CD14-positive monocyte (primary cell): Measurements from ENCODE around the gene C19orf33. TPM values are rescaled to one million over a fixed set of nuclear protein-coding genes. Genes with fewer than 3 reads are reported as not detected.

Source experiments
- DNase-seq, 3 donors: peaks; one replicate each; pipeline ENCODE4 v3.0.0-alpha.2; 2011 to 2022
- H2AFZ ChIP-seq: 2 replicates; pipeline ENCODE4 v1.6.0; 2012; ENCODE audit warnings: mild to moderate bottlenecking, low read depth, low read length, inconsistent platforms; ENCODE audit not compliant: insufficient read depth, poor library complexity, severe bottlenecking
- H3K27ac ChIP-seq, 2 donors: 1 replicate in 1 of 2; 2 replicates in 1 of 2; pipeline ENCODE4 v1.5.1; 2012 to 2013; ENCODE audit warnings: low read length in 2 of 2, control low read depth in 1 of 2, inconsistent platforms in 1 of 2, low read depth in 1 of 2, mild to moderate bottlenecking in 1 of 2
- H3K27me3 ChIP-seq, 2 donors: one replicate each; pipeline versions ENCODE4 v1.6.0 to v1.6.1; 2011 to 2013; ENCODE audit warnings: low read length in 2 of 2; ENCODE audit not compliant: control insufficient read depth in 2 of 2, insufficient read depth in 2 of 2
- H3K36me3 ChIP-seq, 2 donors: replicated peaks in 1 of 2; 1 replicate in 1 of 2; 2 replicates in 1 of 2; pipeline versions ENCODE4 v1.5.1 to v1.6.1; 2012 to 2013; ENCODE audit warnings: low read length in 2 of 2, control low read depth in 1 of 2, inconsistent platforms in 1 of 2, mild to moderate bottlenecking in 1 of 2; ENCODE audit not compliant: insufficient read depth in 2 of 2, control insufficient read depth in 1 of 2
- H3K4me1 ChIP-seq, 2 donors: 1 replicate in 1 of 2; 2 replicates in 1 of 2; pipeline versions ENCODE4 v1.5.1 to v1.6.1; 2012 to 2013; ENCODE audit warnings: low read length in 2 of 2, control low read depth in 1 of 2, inconsistent platforms in 1 of 2, mild to moderate bottlenecking in 1 of 2, moderate library complexity in 1 of 2; ENCODE audit not compliant: insufficient read depth in 2 of 2, control insufficient read depth in 1 of 2
- H3K4me2 ChIP-seq: replicated peaks from 2 replicates; pipeline ENCODE3; 2012; ENCODE audit warnings: low read length, moderate library complexity, mild to moderate bottlenecking; ENCODE audit not compliant: poor library complexity, severe bottlenecking; ENCODE audit errors: extremely low read depth
- H3K4me3 ChIP-seq, 3 experiments: fragments of 200-600 bp in 1 of 3; sonication (generic) in 1 of 3; replicated peaks in 1 of 3; 1 replicate in 2 of 3; 2 replicates in 1 of 3; pipeline ENCODE4 v1.5.1; 2011 to 2013; ENCODE audit warnings: low read length in 3 of 3, mild to moderate bottlenecking in 3 of 3, control low read depth in 2 of 3, low read depth in 2 of 3, inconsistent platforms in 1 of 3, moderate library complexity in 1 of 3
- H3K79me2 ChIP-seq: 2 replicates; pipeline ENCODE4 v1.6.0; 2012; ENCODE audit warnings: mild to moderate bottlenecking, control low read depth, inconsistent platforms, low read length, moderate library complexity; ENCODE audit not compliant: insufficient read depth
- H3K9ac ChIP-seq: 2 replicates; pipeline ENCODE4 v1.6.0; 2017; ENCODE audit warnings: low read length, mild to moderate bottlenecking; ENCODE audit not compliant: insufficient read depth, poor library complexity, severe bottlenecking
- H3K9me3 ChIP-seq, 2 donors: replicated peaks in 1 of 2; 1 replicate in 1 of 2; 2 replicates in 1 of 2; pipeline versions ENCODE4 v1.5.1 to v1.6.1; 2012 to 2013; ENCODE audit warnings: low read length in 2 of 2, control low read depth in 1 of 2; ENCODE audit not compliant: control insufficient read depth in 1 of 2, insufficient read depth in 1 of 2
- H4K20me1 ChIP-seq: 2 replicates; pipeline ENCODE4 v1.6.0; 2012; ENCODE audit warnings: mild to moderate bottlenecking, low read length, control low read depth, moderate library complexity; ENCODE audit not compliant: insufficient read depth
- H3K27ac Mint-ChIP-seq, 7 donors: one replicate each; pipeline ENCODE4 v1.8.0; 2020; ENCODE audit warnings: mild to moderate bottlenecking in 7 of 7, mixed read lengths in 7 of 7, moderate library complexity in 6 of 7, inconsistent platforms in 2 of 7
- H3K27me3 Mint-ChIP-seq, 3 donors: one replicate each; pipeline ENCODE4 v1.8.0; 2021 to 2022; ENCODE audit warnings: low read depth in 3 of 3, mild to moderate bottlenecking in 3 of 3, mixed read lengths in 3 of 3, moderate library complexity in 3 of 3, inconsistent platforms in 1 of 3
- H3K36me3 Mint-ChIP-seq, 2 donors: one replicate each; pipeline ENCODE4 v1.8.0; 2020; ENCODE audit warnings: mixed read lengths in 2 of 2, inconsistent platforms in 1 of 2, mild to moderate bottlenecking in 1 of 2
- H3K4me1 Mint-ChIP-seq: one replicate; pipeline ENCODE4 v1.8.0; 2020; ENCODE audit warnings: mild to moderate bottlenecking, mixed read lengths
- H3K4me3 Mint-ChIP-seq, 2 donors: one replicate each; pipeline ENCODE4 v1.8.0; 2020; ENCODE audit warnings: mild to moderate bottlenecking in 2 of 2, mixed read lengths in 2 of 2, moderate library complexity in 1 of 2
- H3K9me3 Mint-ChIP-seq, 7 donors: one replicate each; pipeline ENCODE4 v1.8.0; 2020 to 2022; ENCODE audit warnings: mixed read lengths in 7 of 7, mild to moderate bottlenecking in 6 of 7, moderate library complexity in 6 of 7, inconsistent platforms in 2 of 7
- CTCF ChIP-seq: fragments of 200-600 bp; IDR thresholded peaks from one replicate; pipeline ENCODE4 v1.8.0; 2022; ENCODE audit warnings: antibody characterized with exemption, mild to moderate bottlenecking
- WGBS: methylation state at CpG from one replicate; pipeline ENCODE4 v1.1.5; 2013; ENCODE audit warnings: missing lambda C conversion rate; ENCODE audit not compliant: insufficient coverage; 5-methylcytosine and 5-hydroxymethylcytosine counted together
- intact Hi-C, 2 donors: fragments of 100-400 bp; cut with micrococcal nuclease; formaldehyde crosslinking; loops; one replicate each; pipeline versions ENCODE4 v1.15.0 to v1.15.1; 2023
- polyA plus RNA-seq, 3 donors: library from polyadenylated mRNA; depleted of rRNA in 1 of 3; unstranded in 2 of 3; stranded (reverse) in 1 of 3; fragments of 300-500 nt in 2 of 3; fragments of >200 nt in 1 of 3; fragmentation: Illumina TruSeq in 2 of 3; gene quantifications; 1 replicate in 2 of 3; 2 replicates in 1 of 3; pipeline ENCODE4 v1.2.3, GENCODE V29; 2012 to 2021

The C19orf33 gene
- polyA plus RNA-seq, 3 donors = 0.43 to 0.73 (median 0.69) TPM

GRCh38 chr19:38326591-38326990 lies 22.5 kb downstream of the C19orf33 start:
- H3K4me2 ChIP-seq = no peak overlapping the region
- H3K9me3 Mint-ChIP-seq = peaks cover 0 to 2% (median 0%) of the 10 kb centered on the region in 7 donors
- no peak overlapping the region for H3K27ac ChIP-seq
- no peaks in the 10 kb centered on the region for H3K27me3 ChIP-seq
- no peak overlapping the region for H3K4me3 ChIP-seq
- TF ChIP-seq CTCF = no peak
- peaks cover 42 to 68% of the 10 kb centered on the region in 2 donors for H3K36me3 ChIP-seq
- no peak overlapping the region for H3K4me3 Mint-ChIP-seq
- over 99% methylated on average over 18 of the region's 22 CpGs for WGBS
- no peak for DNase-seq
- H3K27ac Mint-ChIP-seq = no peak overlapping the region
- H3K36me3 Mint-ChIP-seq = peaks cover 60 to 76% of the 10 kb centered on the region in 2 donors
- no peak overlapping the region for H2AFZ ChIP-seq
- peaks cover 15 to 21% of the 10 kb centered on the region in 2 donors for H3K4me1 ChIP-seq
- H3K79me2 ChIP-seq = peaks cover 14% of the 10 kb centered on the region
- H3K9ac ChIP-seq = no peak overlapping the region
- H3K27me3 Mint-ChIP-seq = peaks cover 0 to 2% (median 0%) of the 10 kb centered on the region in 3 donors
- intact Hi-C loops = no loop called here
- H3K9me3 ChIP-seq = no peaks in the 10 kb centered on the region
- peaks cover 47% of the 10 kb centered on the region for H4K20me1 ChIP-seq
- peaks cover 22% of the 10 kb centered on the region for H3K4me1 Mint-ChIP-seq

GRCh38 chr19:38329651-38330050 lies 25.6 kb downstream of the C19orf33 start:
- Histone ChIP-seq H3K4me1 (no peaks in the 10 kb centered on the region), H2AFZ (no peak overlapping the region), H3K36me3 (peaks cover 39 to 63% of the 10 kb centered on the region in 2 donors), H3K27ac (no peak overlapping the region), H3K27me3 (no peaks in the 10 kb centered on the region), H3K9ac (no peak overlapping the region), H3K79me2 (no peaks in the 10 kb centered on the region), H3K9me3 (no peaks in the 10 kb centered on the region), H3K4me3 (no peak overlapping the region), H3K4me2 (no peak overlapping the region), H4K20me1 (peaks cover 29% of the 10 kb centered on the region)
- no peak overlapping the region for H3K4me3 Mint-ChIP-seq
- no peaks in the 10 kb centered on the region for H3K4me1 Mint-ChIP-seq
- no peak for DNase-seq
- H3K36me3 Mint-ChIP-seq = peaks cover 56 to 70% of the 10 kb centered on the region in 2 donors
- intact Hi-C loops = no loop called here
- peaks cover 0 to 2% (median 0%) of the 10 kb centered on the region in 7 donors for H3K9me3 Mint-ChIP-seq
- peak overlapping the region in 1 of 7 donors; percentile 6 for H3K27ac Mint-ChIP-seq
- WGBS = 100% methylated on average over 5 of the region's 7 CpGs
- peaks cover 0 to 2% (median 2%) of the 10 kb centered on the region in 3 donors for H3K27me3 Mint-ChIP-seq
- TF ChIP-seq CTCF = no peak
